IMR-90 (cell line): ENCODE results near the gene LRRC58. TPM values are rescaled to one million over a fixed set of nuclear protein-coding genes. Genes with fewer than 3 reads are reported as not detected.

Source experiments
- ATAC-seq: fragments of 200-7000 bp; cut with Tn5 transposase; 2 replicates; pipeline ENCODE4 v1.9.1; 2020; ENCODE audit warnings: low read depth, mild to moderate bottlenecking, moderate library complexity
- BruUV-seq: library from RNA; stranded (reverse); fragments of 400-500 nt; replicated peaks from 2 replicates; lab custom pipeline; 2021; lab: Mats Ljungman, UMichigan
- CTCF ChIA-PET: fragments of 300-600 bp; formaldehyde crosslinking; extraction: SDS; loops from one replicate; lab custom pipeline; 2021; ENCODE audit warnings: antibody characterized with exemption; lab: Yijun Ruan, JAX
- POLR2A ChIA-PET: fragments of 300-600 bp; sonication (Branson Sonifier 250); formaldehyde crosslinking; loops from one replicate; lab custom pipeline; 2022; ENCODE audit warnings: antibody characterized with exemption; ENCODE audit not compliant: unreplicated experiment; lab: Charles Lee
- DNase-seq: peaks from one replicate; pipeline ENCODE4 v3.0.0; 2013
- H2AFZ ChIP-seq: replicated peaks from 2 replicates; pipeline ENCODE3; 2013; ENCODE audit warnings: low read length, mild to moderate bottlenecking; ENCODE audit not compliant: poor library complexity
- H2AK5ac ChIP-seq: 2 replicates; pipeline ENCODE4 v1.6.1; 2013; ENCODE audit warnings: low read depth, low read length, inconsistent platforms
- H2AK9ac ChIP-seq: replicated peaks from 2 replicates; pipeline ENCODE3; 2013; ENCODE audit warnings: mild to moderate bottlenecking, low read depth, low read length, moderate library complexity; ENCODE audit not compliant: poor library complexity
- H2BK120ac ChIP-seq: 2 replicates; pipeline ENCODE4 v1.6.1; 2013; ENCODE audit warnings: low read depth, low read length, inconsistent platforms
- H2BK15ac ChIP-seq: 3 replicates; pipeline ENCODE4 v1.6.1; 2013; ENCODE audit warnings: low read depth, low read length, inconsistent platforms
- H2BK20ac ChIP-seq: 2 replicates; pipeline ENCODE4 v1.6.1; 2013; ENCODE audit warnings: low read depth, mild to moderate bottlenecking, inconsistent platforms, low read length, moderate library complexity
- H2BK5ac ChIP-seq: 2 replicates; pipeline ENCODE4 v1.6.1; 2013; ENCODE audit warnings: mild to moderate bottlenecking, low read depth, low read length, inconsistent platforms; ENCODE audit not compliant: poor library complexity, severe bottlenecking
- H3K14ac ChIP-seq: replicated peaks from 2 replicates; pipeline ENCODE4 v1.6.1; 2013; ENCODE audit warnings: low read depth, low read length, inconsistent platforms
- H3K18ac ChIP-seq: 2 replicates; pipeline ENCODE4 v1.6.1; 2013; ENCODE audit warnings: low read depth, low read length, control low read depth
- H3K23ac ChIP-seq: 2 replicates; pipeline ENCODE4 v1.6.1; 2013; ENCODE audit warnings: low read depth, low read length, inconsistent platforms
- H3K27ac ChIP-seq: 2 replicates; pipeline ENCODE4 v1.5.1; 2013; ENCODE audit warnings: mild to moderate bottlenecking, control low read depth, low read length; ENCODE audit not compliant: insufficient read depth
- H3K27me3 ChIP-seq: 2 replicates; pipeline ENCODE4 v1.6.1; 2013; ENCODE audit warnings: low read length; ENCODE audit not compliant: control insufficient read depth, insufficient read depth
- H3K36me3 ChIP-seq: 2 replicates; pipeline ENCODE4 v1.6.1; 2013; ENCODE audit warnings: low read length, mixed read lengths; ENCODE audit not compliant: control insufficient read depth, insufficient read depth
- H3K4ac ChIP-seq: 2 replicates; pipeline ENCODE4 v1.6.1; 2013; ENCODE audit warnings: low read depth, low read length, inconsistent platforms
- H3K4me1 ChIP-seq: 2 replicates; pipeline ENCODE4 v1.6.1; 2013; ENCODE audit warnings: low read length, mixed read lengths; ENCODE audit not compliant: control insufficient read depth, insufficient read depth
- H3K4me2 ChIP-seq: 2 replicates; pipeline ENCODE4 v1.6.1; 2013; ENCODE audit warnings: low read depth, mild to moderate bottlenecking, control low read depth, low read length, moderate library complexity
- H3K4me3 ChIP-seq: 2 replicates; pipeline ENCODE4 v1.5.1; 2013; ENCODE audit warnings: low read depth, mild to moderate bottlenecking, control low read depth, low read length, moderate library complexity; ENCODE audit not compliant: insufficient read depth
- H3K56ac ChIP-seq: 2 replicates; pipeline ENCODE4 v1.6.1; 2013; ENCODE audit warnings: low read length, inconsistent platforms; ENCODE audit not compliant: insufficient read depth; ENCODE audit errors: extremely low read depth
- H3K79me1 ChIP-seq, 2 experiments: 2 replicates each; pipeline ENCODE4 v1.6.1; 2013; ENCODE audit warnings: low read length in 2 of 2, inconsistent platforms in 1 of 2, low read depth in 1 of 2
- H3K9ac ChIP-seq: 2 replicates; pipeline ENCODE4 v1.6.1; 2013; ENCODE audit warnings: low read depth, low read length, control low read depth
- H3K9me1 ChIP-seq: 2 replicates; pipeline ENCODE4 v1.6.1; 2013; ENCODE audit warnings: low read length, inconsistent platforms; ENCODE audit not compliant: insufficient read depth
- H3K9me3 ChIP-seq: 2 replicates; pipeline ENCODE4 v1.6.1; 2013; ENCODE audit warnings: low read length; ENCODE audit not compliant: control insufficient read depth, insufficient read depth
- H4K20me1 ChIP-seq: 2 replicates; pipeline ENCODE4 v1.6.1; 2013; ENCODE audit warnings: low read length, inconsistent platforms; ENCODE audit not compliant: insufficient read depth
- H4K5ac ChIP-seq: 2 replicates; pipeline ENCODE4 v1.6.1; 2013; ENCODE audit warnings: mild to moderate bottlenecking, low read depth, low read length, control low read depth
- H4K8ac ChIP-seq, 2 experiments: 2 replicates each; pipeline ENCODE4 v1.6.1; 2013; ENCODE audit warnings: low read depth in 2 of 2, low read length in 2 of 2, control low read depth in 1 of 2, inconsistent platforms in 1 of 2
- H4K91ac ChIP-seq: 2 replicates; pipeline ENCODE4 v1.6.1; 2013; ENCODE audit warnings: low read depth, low read length, inconsistent platforms; ENCODE audit not compliant: insufficient read depth
- BHLHE40 ChIP-seq: fragments of 150-350 bp; IDR thresholded peaks from 2 replicates; pipeline ENCODE4 v1.6.1; 2016; ENCODE audit warnings: mild to moderate bottlenecking, low read depth, low read length
- FOS ChIP-seq: fragments of 150-350 bp; IDR thresholded peaks from 2 replicates; pipeline ENCODE4 v1.6.1; 2016; ENCODE audit warnings: low read depth, low read length
- MAFK ChIP-seq: IDR thresholded peaks from 2 replicates; pipeline ENCODE4 v1.6.1; 2012; ENCODE audit warnings: low read depth, low read length, improper control_type of control experiment
- MAZ ChIP-seq: IDR thresholded peaks from 2 replicates; pipeline ENCODE4 v1.6.1; 2012; ENCODE audit warnings: low read depth, mild to moderate bottlenecking, low read length, improper control_type of control experiment, moderate library complexity, borderline replicate concordance
- MXI1 ChIP-seq: IDR thresholded peaks from 2 replicates; pipeline ENCODE4 v1.6.1; 2012; ENCODE audit warnings: low read depth, mild to moderate bottlenecking, low read length, moderate library complexity, borderline replicate concordance
- POLR2A ChIP-seq: IDR thresholded peaks from 2 replicates; pipeline ENCODE4 v1.6.1; 2012; ENCODE audit warnings: mild to moderate bottlenecking, low read depth, low read length
- RFX5 ChIP-seq: IDR thresholded peaks from 2 replicates; pipeline ENCODE4 v1.8.0; 2012; ENCODE audit warnings: low read depth, mild to moderate bottlenecking, low read length, moderate library complexity
- USF2 ChIP-seq: fragments of 150-350 bp; IDR thresholded peaks from 2 replicates; pipeline ENCODE4 v1.6.1; 2017; ENCODE audit warnings: mild to moderate bottlenecking, antibody characterized with exemption, low read length, low read depth
- whole genome bisulfite sequencing, 2 experiments: methylation state at CpG; one replicate each; pipeline versions ENCODE4 v1.1.5 to v1.1.7; 2013; ENCODE audit warnings: missing lambda C conversion rate in 2 of 2; ENCODE audit not compliant: insufficient read length in 1 of 2; ENCODE audit errors: extremely low coverage in 2 of 2; 5-methylcytosine and 5-hydroxymethylcytosine counted together
- dilution Hi-C: fragments of 300-500 bp; cut with HindIII; formaldehyde crosslinking; loops from one replicate; pipeline ENCODE4 v1.14.3; 2018; ENCODE audit warnings: low sequenced_read_pairs; ENCODE audit not compliant: unreplicated experiment
- in situ Hi-C: fragments of 300-500 bp; cut with MboI; formaldehyde crosslinking; loops from 3 replicates; pipeline ENCODE4 v1.14.3; 2019; ENCODE audit warnings: low sequenced_read_pairs, inconsistent platforms, mixed read lengths
- intact Hi-C: fragments of 100-400 bp; cut with micrococcal nuclease; formaldehyde crosslinking; loops from 2 replicates; pipeline ENCODE4 v1.10.0; 2022
- polyA plus RNA-seq, 3 experiments: library from polyadenylated mRNA; depleted of rRNA; stranded (reverse); fragments of >200 nt; gene quantifications; 2 replicates each; pipeline ENCODE4 v1.2.3, GENCODE V29; 2012; ENCODE audit warnings: low replicate concordance in 1 of 3
- total RNA-seq: library from RNA; depleted of rRNA; stranded (reverse); fragments of >200 nt; gene quantifications from 2 replicates; pipeline ENCODE4 v1.2.3, GENCODE V29; 2012

Gene LRRC58
- total and polyA plus RNA-seq, 2 of the 4 experiments (the other 2 are of a cell fraction) = 5.0 to 13.4 TPM

DNA sequence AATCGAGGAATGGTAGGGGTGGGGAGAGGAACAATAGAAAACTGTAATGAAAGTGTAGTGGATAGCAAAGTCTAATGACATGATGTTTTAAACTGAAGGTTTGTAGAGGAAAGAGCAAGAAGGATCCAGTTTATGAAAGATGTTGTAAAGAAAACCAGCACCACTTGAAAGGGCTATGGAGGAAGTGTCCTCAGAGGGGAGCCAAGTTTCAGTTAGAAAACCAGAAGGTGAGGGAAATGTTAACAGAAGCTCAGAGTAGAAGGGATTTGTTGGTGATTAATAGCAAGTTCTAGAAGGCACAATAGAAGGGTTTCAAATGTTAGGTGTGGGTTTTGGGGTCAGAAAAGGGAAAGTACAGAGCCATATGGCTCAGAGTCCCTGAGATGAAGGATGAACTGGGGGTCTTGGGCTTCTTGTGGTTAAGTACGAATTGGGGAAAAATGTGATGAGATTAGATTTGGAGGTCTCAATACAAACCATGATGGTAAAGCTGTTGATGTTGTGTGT, 33.8 kb upstream of the LRRC58 start:
- Histone ChIP-seq H2AK5ac (no peak overlapping the region), H4K5ac (no peak overlapping the region), H2BK120ac (no peak overlapping the region), H3K79me1 (no peaks in the 10 kb centered on the region), H3K4me1 (no peaks in the 10 kb centered on the region), H2BK15ac (no peak overlapping the region), H3K9ac (no peak overlapping the region), H3K4me3 (no peak overlapping the region), H3K4ac (no peak overlapping the region), H2AFZ (no peak overlapping the region), H4K20me1 (no peaks in the 10 kb centered on the region), H3K56ac (no peak overlapping the region), H2BK20ac (no peak overlapping the region), H3K14ac (no peak overlapping the region), H3K18ac (no peak overlapping the region), H2AK9ac (no peak overlapping the region), H2BK5ac (no peak overlapping the region), H3K9me1 (no peaks in the 10 kb centered on the region), H4K91ac (no peak overlapping the region), H3K4me2 (no peak overlapping the region), H3K23ac (no peak overlapping the region), H3K27me3 (peaks cover 4% of the 10 kb centered on the region), H3K36me3 (no peaks in the 10 kb centered on the region), H3K27ac (no peak overlapping the region), H3K9me3 (no peaks in the 10 kb centered on the region), H4K8ac (no peak overlapping the region)
- WGBS, 2 experiments = 75% methylated on average over 2 of the region's 2 CpGs; no CpG with 5 or more reads in 1 of the 2 experiments
- no peak for TF ChIP-seq MAFK
- no peak for TF ChIP-seq MAZ
- no peak for TF ChIP-seq RFX5
- no peak for TF ChIP-seq USF2
- TF ChIP-seq FOS = no peak
- TF ChIP-seq BHLHE40 = no peak
- no peak for TF ChIP-seq MXI1
- TF ChIP-seq POLR2A = no peak
- ATAC-seq (no peak), DNase-seq (no peak)
- no TSS peak for BruUV-seq
- ChIA-PET CTCF (no interaction called here), POLR2A (no interaction called here)
- intact Hi-C loops (no loop called here), in situ Hi-C loops (no loop called here), dilution Hi-C loops (no loop called here)
